Muscle of back (tissue), 13 donors: ENCODE data around the gene SCEL. TPM values are rescaled to one million over a fixed set of nuclear protein-coding genes. Genes with fewer than 3 reads are reported as not detected.
"Not testable (repeated sequence)": the region's sequence is repeated elsewhere in the genome, so short reads cannot be mapped to it uniquely, and the experiment has no call there.

Experiments
- DNase-seq, 3 donors: peaks; one replicate each; pipeline versions ENCODE4 v3.0.0 to v3.0.0-alpha.2; 2013
- long read RNA-seq, 9 donors: transcript quantifications; one replicate each; lab custom pipeline, GENCODE V29; 2026
- polyA plus RNA-seq, 10 donors: library from polyadenylated mRNA; unstranded; fragments of 120-200 nt; gene quantifications; one replicate each; pipeline ENCODE4 v1.2.1, GENCODE V29; 2013; ENCODE audit not compliant: insufficient read length in 10 of 10

Gene SCEL, protein sequence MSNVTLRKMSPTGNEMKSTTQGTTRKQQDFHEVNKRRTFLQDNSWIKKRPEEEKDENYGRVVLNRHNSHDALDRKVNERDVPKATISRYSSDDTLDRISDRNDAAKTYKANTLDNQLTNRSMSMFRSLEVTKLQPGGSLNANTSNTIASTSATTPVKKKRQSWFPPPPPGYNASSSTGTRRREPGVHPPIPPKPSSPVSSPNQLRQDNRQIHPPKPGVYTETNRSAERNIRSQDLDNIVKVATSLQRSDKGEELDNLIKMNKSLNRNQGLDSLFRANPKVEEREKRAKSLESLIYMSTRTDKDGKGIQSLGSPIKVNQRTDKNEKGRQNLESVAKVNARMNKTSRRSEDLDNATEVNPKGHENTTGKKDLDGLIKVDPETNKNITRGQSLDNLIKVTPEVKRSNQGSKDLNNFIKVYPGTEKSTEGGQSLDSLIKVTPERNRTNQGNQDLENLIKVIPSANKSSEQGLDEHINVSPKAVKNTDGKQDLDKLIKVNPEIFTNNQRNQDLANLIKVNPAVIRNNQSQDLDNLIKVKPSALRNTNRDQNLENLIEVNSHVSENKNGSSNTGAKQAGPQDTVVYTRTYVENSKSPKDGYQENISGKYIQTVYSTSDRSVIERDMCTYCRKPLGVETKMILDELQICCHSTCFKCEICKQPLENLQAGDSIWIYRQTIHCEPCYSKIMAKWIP
- 1 to 10 TPM in 2 of 10 donors, under 1 TPM in 5, not detected in 3; 0.08 to 9.9 (median 0.13) TPM for polyA plus RNA-seq
- long read RNA-seq, donor 1 = 0 reads
- long read RNA-seq, donor 2 = 0 reads
- long read RNA-seq, donor 3 = 0 reads
- long read RNA-seq, donor 4 = 0 reads
- long read RNA-seq, donor 5 = 0 reads
- long read RNA-seq, donor 6 = 0 reads
- long read RNA-seq, donor 7 = 0 reads
- long read RNA-seq, donor 8 = 0 reads
- long read RNA-seq, donor 9 = 0 reads

DNA sequence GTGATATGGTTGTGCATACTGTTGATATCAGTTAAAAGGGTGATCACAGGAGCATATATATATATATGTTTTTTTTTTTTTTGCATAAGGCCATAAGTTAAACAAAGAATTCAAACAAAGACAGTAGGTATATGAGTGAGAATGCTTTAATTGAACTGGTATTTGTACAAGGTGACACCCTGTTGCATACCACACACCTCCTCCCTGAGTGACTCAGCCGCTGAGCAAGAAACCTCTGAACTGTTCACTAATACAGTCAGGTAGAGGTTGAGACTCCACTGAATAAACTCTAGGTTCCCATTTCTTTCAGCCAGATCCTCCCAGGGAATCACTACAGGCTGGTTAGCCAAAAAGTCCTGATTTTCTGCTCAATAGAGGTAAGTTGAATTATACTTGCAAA lies at the start of gene SCEL:
TSS of gene SCEL (plus strand) at position 259 of the 400 bp plus-strand sequence. CDS start 20,170 bp downstream, outside the sequence.
- no peak for DNase-seq

DNA sequence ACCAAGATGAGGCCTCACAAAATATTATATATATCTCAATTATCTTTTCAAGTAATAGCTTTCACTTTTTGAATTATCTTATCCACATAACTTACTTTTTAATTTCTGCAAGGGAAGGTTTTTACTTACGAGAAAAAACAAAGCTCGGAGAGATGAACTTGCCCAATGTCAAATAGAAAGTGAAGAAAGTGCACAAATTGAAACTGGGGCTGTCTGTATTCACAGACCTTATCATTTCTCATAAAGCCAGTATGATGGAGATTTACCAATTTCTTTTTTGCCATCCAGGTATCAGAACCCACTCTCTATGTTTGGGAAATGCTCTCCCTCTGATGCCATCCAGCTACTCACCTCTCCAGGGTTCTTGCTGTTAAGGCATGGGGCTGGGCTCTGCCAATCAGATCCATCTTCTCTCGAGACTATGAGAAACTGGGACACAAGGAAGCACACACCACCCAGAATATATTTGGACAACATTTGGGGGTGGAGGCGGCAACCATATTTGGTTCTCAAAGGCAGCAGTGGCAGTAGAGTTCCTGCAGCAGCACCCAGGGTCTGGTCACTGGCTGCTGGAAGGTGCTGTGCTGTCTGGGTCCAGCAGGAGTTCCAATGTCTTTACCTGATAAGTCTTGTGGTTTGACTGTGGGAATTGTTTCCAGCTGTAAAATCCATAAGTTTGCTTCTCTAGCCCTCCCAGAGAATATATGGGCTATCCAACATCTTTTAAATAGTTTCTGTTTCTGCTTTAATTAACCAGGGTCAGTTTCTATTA lies 45.8 kb upstream of the SCEL start:
- DNase-seq = no peak

DNA sequence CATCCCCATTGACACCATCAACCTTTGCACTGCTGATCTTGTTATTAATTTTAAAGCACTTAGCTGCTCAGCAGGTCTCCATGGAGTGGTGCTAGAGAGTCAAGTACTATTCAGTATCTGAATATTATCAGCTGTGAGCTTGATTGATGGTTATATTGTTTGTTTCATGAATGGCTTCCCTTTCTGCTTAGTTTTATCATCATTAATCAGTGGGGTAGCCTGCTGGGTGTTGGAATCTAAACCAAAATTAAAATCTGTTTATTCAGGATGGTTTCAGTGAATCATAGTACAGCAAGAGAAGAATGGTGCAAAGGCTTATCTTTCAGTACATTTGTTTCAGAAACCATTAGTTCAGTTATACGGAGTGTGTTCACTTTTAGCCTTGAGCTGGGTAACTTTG lies 42.5 kb upstream of the SCEL start:
- peak in 1 of 3 donors; percentile 21 for DNase-seq

DNA sequence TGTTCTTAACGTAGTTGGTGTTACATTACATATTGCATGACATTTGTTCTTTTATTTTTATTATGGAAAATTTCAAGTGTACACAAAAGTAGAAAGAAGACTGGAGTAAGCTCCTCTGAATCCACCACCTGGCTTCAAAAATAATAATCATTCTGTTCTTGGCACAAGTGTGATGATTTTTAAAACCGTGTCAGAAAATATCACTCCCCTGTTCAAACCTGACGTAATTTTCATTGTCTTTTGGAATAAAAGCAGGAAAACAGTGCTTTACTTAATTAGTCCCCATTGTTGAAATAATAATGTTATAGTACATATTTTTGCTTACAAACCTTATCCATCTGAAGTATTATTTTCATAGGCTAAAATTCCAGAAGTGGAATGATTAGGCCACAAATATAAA lies 41.3 kb upstream of the SCEL start:
- DNase-seq = no peak

DNA sequence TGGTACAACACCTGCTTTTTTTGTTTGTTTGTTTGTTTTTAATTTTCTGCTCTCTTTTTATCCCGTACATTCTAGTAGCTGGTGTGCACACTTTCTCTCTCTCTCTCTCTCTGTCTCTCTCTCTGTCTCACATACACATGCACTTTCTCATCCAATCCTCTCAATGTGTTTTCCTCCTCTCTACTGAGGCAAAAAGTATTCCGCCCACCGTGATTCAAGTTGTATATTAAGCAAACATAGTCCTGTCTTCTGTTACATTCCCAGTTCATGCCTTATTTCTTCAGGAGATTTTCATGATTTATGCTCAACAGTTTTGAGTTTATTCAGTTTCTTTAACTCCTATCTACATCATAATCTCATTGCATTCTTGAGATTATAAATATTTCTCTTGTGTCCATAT lies 38.2 kb upstream of the SCEL start:
- no peak for DNase-seq

DNA sequence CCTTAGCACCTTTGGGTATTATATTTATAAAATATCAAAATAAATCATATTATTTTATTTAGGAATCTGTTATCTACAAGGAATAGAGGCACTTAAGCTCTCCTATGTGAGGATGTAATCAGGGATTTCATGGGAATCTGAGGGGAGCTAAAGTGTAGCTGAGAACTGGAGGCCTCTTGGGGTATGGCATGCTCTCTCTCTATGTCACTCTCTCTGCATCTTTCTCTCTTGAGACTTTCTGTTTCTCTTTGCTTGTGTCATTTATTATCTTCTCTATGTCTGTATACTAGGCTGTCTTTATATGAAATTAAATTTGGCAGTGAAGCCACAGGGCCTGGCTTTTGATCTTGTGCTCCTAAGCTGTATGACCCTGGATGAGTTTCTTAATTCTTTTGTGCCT lies 37.7 kb upstream of the SCEL start:
- no peak for DNase-seq

DNA sequence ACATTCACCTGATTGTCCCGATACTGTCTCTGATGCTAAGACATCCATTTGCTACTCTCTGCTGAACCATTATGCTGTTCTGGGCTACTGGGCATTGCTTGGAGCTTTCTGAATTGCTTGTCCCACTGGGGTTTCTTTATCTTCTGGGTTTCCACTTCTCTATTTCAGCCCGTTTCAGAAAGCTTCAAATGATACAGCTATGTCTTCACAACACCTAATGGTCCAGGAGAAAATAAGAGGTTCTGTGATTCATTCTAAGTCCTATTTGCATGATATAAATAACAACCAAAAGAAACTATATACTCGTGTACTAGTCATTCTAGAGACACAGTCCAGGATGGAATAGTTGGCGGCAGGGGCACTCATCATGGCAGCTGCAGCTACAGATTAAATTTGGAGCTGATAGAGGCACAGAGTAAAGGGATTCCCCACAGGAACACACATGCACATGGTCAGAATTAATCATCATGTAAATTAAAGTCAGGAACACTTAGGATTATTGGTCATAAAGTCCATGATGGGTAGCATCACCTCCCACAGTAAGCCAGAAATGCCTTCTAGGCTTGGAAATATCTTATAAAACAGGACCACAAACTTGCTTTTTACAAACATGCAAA lies 33.3 kb upstream of the SCEL start:
- DNase-seq = no peak

DNA sequence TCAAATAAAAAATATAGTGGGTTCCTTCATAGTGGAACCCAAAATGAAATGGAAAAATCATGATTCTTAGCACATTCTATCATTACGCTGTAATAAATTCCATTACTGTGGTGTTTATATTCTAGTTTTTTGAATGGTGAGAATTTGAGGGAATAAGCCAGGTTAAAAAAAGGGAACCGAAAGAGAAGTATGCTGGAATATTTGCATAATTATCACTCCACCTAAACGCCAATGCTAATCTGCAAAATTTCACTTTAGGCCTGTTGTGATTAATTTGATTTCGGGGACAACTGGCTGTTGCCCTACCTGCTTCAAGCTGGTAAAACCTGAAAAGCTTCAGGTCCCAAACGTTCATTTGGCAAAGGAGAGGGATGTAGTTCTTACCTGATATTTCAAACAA lies 32.1 kb upstream of the SCEL start:
- no peak for DNase-seq

DNA sequence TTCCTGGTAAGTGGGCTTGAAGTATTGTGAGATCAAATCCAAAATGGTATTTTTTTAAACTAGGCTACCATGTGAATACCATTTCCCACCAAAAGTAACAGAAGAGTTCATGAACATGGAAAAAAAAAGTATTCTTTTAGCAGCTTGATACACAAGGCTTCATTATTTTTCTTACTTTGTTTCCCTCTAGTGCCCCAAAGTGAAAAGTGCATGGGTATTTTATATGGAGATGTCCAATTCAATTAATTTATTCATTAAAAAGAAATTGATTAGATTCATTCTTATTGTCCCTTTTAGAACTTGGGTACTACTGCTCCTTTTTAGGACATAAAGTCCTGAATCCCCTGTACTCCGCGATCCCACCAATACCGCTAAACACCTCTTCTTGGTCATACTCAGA lies 28.6 kb upstream of the SCEL start:
- no peak for DNase-seq

DNA sequence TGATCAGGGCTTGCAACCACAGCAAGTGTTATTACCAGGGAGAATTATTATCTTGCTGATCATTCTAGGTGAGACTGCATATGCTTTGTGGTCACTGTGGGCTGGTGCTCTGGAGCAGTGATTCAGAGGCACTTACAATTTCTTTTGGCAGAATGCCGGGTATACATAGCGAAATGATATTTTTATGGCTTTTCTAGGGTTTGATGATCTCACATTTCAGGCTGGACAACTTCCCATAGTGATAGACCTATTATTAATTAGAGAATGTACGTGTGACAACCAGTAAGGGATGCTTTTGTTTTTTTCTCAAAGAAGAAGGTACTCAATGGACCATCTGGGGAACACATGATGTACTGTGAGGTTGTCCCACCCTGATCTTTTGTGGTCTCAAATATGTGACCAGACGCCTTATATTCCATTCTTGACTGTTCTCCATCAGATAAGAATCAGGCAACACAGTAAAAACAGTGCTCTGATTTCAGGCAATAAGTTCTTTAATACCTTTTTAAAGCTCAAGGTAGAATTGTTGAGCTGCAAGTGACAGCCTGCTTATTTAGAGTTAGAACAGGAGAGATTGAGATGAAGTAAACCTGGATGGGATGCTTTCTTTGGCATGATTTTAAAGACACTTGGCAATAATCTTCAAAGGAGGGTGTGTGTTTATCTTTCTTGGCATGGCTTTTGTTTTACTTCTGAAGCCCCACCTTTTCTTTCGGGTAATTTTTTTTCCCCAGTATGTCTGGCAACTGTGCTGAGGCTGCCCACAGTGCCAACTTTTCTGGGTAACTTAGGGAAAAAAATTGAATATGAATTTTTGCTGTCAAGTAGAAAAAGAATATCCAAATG lies 27.4 kb upstream of the SCEL start:
- peak in 1 of 3 donors; percentile 76 for DNase-seq

DNA sequence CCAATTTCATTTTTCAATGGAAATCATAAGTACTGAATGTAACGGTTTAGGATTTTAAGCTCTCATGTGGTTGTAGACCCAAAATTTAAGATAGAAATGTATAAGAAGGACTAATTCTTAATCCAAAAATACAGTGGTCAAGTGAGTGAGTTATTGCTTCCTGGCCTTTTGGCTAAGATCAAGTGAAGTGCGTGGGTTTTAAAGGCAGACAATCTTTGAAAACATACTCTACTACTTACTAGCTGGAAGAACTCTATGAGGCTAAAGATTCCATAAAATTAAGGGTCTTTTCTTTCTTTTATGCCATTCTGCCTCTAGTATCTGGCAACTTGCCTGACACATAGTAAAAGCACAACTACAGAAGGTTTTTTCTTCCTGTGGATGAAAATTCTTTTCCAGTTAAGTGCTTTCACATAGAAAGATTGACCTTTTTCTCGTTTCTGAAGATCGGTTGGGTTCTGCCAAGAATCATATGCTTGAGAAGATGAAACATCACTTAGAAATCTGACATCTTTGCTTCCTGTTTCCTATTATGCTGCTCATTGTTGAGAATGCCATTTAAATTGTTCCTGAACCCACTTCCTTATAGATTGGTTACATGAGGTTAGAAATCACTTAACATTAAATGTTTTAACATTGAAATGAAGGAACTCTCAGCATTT lies 26.4 kb upstream of the SCEL start:
- DNase-seq = peak in 1 of 3 donors; percentile 39

DNA sequence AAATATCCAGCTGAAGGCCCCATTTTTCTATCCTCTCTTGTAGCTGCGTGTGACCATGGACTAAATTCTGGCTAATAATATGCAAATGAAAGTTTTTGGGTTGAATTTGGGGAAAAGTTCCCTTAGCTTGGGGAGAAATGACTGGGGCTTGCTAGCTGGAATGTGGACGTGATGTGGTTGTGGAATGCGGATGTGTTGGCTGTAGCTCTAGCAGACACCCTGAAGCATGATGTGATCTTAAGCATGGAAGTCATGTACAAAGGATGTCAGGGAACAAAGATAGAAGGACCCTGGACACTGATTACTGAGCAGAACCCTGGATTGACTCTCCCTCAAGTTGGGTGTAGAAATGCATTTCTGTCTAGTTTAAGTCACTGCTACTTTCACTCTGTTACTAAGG lies 25.4 kb upstream of the SCEL start:
- DNase-seq = no peak

DNA sequence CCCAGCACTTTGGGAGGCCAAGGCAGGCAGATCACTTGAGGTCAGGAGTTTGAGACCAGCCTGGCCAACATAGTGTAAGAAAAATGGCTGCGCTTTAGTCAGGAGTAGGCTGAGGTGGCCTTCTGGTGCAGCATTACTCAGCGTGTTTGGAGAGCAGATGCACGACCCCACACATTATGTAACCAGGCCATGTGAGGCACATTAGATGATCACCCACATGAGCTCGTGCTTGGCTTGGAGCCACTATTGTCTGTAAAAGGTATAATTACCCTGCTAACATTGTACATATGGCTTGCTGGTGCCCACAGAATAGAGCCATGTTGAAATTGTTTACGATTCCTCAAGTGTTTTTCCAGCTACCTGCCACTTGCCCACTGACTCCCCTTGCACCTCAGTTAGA lies 24.0 kb upstream of the SCEL start:
- DNase-seq = no peak

DNA sequence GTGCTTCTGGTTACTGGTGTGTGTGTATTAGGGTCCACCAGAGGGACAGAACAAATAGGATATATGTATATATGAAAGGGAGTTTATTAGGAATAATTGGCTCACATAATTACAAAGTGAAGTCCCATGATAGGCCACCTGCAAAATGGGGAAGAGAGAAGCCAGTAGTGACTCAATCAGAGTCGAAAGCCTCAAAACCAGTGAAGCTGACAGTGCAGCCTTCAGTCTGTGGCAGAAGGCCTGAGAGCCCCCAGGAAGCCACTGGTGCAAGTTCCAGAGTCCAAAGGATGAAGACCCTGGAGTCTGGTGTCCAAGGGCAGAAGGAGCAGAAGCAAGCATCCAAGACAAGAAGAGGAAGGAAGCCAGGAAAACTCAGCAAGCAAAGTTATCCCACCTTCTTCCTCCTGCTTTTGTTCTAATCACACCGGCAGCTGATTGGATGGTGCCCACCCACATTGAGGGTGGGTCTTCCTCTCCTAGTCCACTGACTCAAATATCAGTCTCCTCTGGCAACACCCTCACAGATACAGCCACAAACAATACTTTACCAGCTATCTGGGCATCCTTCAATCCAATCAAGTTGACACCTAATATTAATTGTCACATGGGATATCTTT lies 21.7 kb upstream of the SCEL start:
- peak in 1 of 3 donors; percentile 29 for DNase-seq

DNA sequence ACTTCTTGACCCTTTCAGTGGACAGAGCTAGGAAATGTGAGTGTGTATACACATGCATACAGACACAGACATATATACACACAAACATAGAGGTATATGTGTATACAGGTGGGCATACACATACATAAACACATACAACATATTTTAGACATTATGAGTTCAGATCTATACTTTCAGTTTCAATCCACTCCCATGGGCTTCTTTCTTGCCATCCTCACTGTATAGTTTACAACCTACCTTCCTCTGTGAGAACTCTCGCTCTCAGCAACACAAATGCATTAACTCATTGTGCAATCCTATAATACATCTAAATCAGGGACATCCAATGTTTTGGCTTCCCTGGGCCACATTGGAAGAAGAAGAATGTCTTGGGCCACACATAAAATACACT lies 21.2 kb upstream of the SCEL start:
- peak in 1 of 3 donors; percentile 33 for DNase-seq

DNA sequence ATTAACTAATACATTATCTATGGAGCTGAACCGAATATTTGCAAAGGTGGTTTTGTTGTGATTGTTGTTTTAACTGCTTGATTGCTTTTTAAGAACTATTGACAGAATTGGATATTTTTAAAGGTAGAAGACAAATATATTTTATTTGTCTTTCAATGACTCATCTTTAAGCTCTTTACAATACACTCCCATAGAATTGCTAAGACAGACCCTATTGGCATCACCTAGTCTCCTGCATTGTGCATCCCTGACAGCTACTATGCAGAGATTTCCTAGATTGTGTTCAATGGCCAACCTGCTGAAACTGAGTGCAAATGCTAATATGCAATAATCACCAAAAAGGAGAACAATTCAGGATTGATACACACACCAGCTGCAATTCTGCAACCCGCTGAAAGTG lies 19.7 kb upstream of the SCEL start:
- DNase-seq = no peak

DNA sequence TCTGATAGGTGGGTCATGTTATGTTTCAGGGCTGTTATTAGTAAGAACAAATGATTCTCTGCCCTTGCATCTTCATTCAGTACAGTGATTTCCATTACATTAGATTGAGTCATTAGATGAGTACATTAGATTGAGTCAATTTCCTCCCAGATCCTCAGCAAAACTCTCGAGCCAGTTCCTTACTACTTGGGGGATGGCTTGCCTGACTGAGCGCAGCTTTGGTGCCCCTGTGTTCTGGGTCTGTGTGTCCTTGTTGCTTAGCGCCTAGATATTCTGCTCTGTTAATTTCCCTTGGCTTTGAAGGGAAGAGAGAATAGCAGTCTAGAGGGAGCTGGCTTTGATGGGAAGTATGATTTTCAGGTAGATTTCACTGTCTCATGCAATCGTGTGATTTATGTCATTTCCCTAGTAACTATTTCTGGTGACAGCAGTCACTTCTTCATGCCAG lies 19.1 kb upstream of the SCEL start:
- DNase-seq = no peak

DNA sequence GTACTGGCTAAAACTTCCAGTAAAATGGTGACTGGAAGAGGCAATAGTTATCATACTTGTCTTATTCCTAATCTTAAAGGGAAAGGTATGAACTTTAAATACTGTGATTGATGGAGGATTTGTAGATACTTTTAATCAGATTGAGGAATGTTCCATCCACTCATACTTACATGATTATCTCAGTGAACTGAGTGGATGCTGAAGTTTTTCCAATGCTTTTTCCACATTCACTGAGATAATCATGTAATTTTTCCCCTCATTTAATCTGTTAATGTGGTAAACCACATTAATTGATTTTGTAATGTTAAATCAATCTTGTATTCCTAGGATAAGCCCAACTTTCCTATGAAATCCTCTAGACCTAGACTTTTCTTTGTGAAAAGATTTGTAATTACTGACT lies 17.2 kb upstream of the SCEL start:
- DNase-seq = no peak

DNA sequence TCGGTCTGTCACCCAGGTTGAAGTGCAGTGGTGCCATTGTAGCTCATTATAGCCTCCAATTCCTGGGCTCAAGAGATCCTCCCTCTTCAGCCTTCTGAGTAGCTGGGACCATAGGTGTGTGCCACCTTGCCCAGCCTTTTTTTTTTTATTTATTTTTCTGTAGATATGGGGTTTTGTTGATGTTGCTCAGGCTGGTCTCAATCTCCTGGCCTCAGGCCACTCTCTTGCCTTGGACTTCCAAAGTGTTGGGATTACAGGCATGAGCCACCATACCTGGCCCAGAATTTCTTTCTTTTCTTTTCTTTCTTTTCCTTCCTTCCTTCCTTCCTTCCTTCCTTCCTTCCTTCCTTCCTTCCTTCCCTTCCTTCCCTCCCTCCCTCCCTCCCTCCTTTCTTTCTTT lies 16.1 kb upstream of the SCEL start:
- DNase-seq = not testable (repeated sequence)

DNA sequence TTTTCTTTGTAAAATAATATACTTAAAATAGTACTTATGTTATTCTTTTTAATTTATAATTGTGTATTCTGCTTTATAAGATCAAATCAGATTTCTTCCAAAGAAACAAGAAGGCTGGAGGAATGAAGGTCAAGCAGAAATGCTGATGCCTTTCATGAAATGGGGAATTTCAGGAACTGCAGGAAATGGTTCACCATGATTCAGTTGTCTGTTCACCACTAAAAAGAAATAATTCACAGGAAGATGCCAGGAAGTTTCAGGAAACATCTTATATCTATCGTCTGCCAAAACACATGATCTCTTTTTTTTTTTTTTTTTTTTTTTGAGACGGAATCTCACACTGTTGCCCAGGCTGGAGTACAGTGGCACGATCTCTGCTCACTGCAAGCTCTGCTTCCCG lies 15.7 kb upstream of the SCEL start:
- no peak for DNase-seq
